Femur (tissue), 1 donor: ENCODE measurements around the gene HILPDA.
"Not testable (repeated sequence)": the region's sequence is repeated elsewhere in the genome, so short reads cannot be mapped to it uniquely, and the experiment has no call there.

Experiments
- DNase-seq: peaks from one replicate; pipeline ENCODE4 v3.0.0-alpha.2; 2017

The HILPDA gene

GRCh38 chr7:128466871-128467270, 11.2 kb downstream of the HILPDA start:
- DNase-seq = not testable (repeated sequence)

GRCh38 chr7:128476402-128477335, 21.0 kb downstream of the HILPDA start, which contains the start of gene METTL2B:
Gene METTL2B, plus strand, starts transcription at chr7:128476748. Its CDS starts 18 bp downstream, at chr7:128476766.
- peak; percentile 96 for DNase-seq

GRCh38 chr7:128477336-128477690, 21.6 kb downstream of the HILPDA start:
- DNase-seq = not testable (repeated sequence)

DNA sequence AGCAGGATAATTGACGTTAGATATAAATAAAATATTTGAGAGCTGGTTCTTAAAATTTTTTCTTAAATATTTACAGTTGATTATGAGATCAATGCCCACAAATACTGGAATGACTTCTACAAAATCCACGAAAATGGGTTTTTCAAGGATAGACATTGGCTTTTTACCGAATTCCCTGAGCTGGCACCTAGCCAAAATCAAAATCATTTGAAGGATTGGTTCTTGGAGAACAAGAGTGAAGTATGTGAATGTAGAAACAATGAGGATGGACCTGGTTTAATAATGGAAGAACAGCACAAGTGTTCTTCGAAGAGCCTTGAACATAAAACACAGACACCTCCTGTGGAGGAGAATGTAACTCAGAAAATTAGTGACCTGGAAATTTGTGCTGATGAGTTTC, 23.4 kb downstream of the HILPDA start:
- DNase-seq = not testable (repeated sequence)

DNA sequence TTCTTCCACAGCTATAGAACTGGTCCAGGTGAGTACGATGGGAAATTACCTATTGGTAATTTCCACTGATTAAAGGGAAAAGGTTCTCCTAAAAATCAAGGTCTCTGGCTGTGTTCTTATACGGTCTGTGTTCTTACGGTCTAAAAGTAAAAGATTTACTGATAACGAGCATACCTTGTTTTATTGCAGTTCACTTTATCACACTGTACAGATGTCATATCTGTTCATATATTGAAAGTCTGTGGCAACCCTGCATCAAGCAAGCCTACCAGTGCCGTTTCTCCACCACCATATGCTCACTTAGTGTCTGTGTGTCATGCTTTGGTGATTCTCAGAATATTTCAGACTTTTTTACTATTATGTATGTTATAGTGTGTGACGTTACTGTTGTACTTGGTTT, 32.5 kb downstream of the HILPDA start:
- not testable (repeated sequence) for DNase-seq

- no peak for DNase-seq
Observed at GRCh38 chr7:128497405-128497804, 41.7 kb downstream of the HILPDA start.

DNA sequence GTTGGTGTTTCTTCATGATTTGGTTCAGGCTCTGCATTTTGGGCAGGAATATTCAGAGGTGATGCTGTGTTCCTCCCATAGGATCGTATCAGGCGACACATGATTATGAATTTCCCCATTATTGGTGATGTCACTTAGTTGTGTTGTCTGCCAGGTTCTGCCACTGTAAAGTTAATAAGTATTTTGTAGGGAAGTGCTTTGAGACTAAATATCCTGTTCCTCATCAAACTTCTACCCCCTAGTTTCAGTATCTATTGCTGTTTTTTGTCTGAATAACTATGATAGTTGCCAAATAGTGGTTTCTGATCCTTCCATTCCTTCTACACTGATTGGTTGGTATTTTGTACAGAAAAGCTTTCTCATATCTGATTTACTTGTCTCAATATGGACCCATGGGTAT, 49.7 kb downstream of the HILPDA start:
- DNase-seq = not testable (repeated sequence)

DNA sequence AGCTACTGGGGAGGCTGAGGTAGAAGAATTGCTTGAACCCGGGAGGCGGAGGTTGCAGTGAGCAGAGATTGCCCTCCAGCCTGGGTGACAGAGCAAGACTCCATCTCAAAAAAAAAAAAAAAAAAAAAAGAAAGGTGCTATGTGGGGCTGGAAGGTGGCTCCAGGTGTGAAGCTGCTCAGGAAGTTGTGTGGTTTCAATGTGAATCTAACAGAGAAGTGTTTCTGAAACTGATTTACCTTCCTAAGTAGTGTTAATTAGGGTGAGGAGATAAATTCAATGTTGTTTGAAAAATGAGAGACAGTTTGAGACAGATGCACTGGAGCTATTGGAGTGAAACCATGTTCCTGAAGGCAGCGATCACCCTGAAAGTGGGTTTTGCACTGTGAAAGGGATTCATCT, 51.1 kb downstream of the HILPDA start:
- not testable (repeated sequence) for DNase-seq

GRCh38 chr7:128507321-128507993, 51.8 kb downstream of the HILPDA start:
- not testable (repeated sequence) for DNase-seq
